Ishikawa (cell line): ENCODE data around the gene ASF1A.

Experiments used
- CEBPB ChIP-seq: IDR thresholded peaks from 2 replicates; pipeline ENCODE4 v1.6.1; 2012
- CREB1 ChIP-seq: IDR thresholded peaks from 2 replicates; pipeline ENCODE4 v1.6.1; 2012; ENCODE audit warnings: low read depth
- EGR1 ChIP-seq: IDR thresholded peaks from 2 replicates; pipeline ENCODE4 v1.6.1; 2012
- EP300 ChIP-seq: IDR thresholded peaks from 2 replicates; pipeline ENCODE4 v1.6.1; 2012; ENCODE audit warnings: borderline replicate concordance
- FOXM1 ChIP-seq: IDR thresholded peaks from 2 replicates; pipeline ENCODE4 v1.6.1; 2012; ENCODE audit warnings: low read depth, borderline replicate concordance
- MAX ChIP-seq: IDR thresholded peaks from 2 replicates; pipeline ENCODE4 v1.6.1; 2012
- RAD21 ChIP-seq: IDR thresholded peaks from 2 replicates; pipeline ENCODE4 v1.6.1; 2012; ENCODE audit warnings: low read depth
- REST ChIP-seq: IDR thresholded peaks from 2 replicates; pipeline ENCODE4 v1.6.1; 2012; ENCODE audit warnings: low read depth, mild to moderate bottlenecking
- TAF1 ChIP-seq: IDR thresholded peaks from 2 replicates; pipeline ENCODE4 v1.6.1; 2012; ENCODE audit warnings: low read depth, mild to moderate bottlenecking
- TCF12 ChIP-seq: IDR thresholded peaks from 2 replicates; pipeline ENCODE4 v1.6.1; 2012; ENCODE audit warnings: low read depth
- TEAD4 ChIP-seq: IDR thresholded peaks from 2 replicates; pipeline ENCODE4 v1.6.1; 2012
- YY1 ChIP-seq: IDR thresholded peaks from 2 replicates; pipeline ENCODE4 v1.6.1; 2012; ENCODE audit warnings: low read depth
- TF ChIP-seq, protein P1 (sequence below): IDR thresholded peaks from 2 replicates; pipeline ENCODE4 v1.6.1; 2012

DNA sequence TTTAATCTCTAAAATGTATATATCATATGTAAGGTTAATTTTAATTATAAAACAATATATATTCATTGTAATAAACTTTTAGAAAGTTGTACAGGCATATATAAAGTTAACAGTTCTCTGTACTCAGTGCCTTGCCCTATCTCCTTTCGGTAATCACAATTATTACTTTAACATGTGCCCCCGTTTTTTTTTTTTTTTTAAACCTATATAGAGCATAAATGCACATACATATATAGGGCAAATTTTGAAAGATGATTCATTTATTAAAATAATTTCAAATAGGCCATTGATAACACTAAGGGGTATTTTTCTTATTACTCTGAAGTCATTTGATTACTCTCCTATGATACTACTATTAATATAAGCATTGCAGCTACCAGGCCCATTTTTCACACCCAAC is 1.9 kb downstream of the ASF1A start:
- TF ChIP-seq TCF12 (no peak), EGR1 (no peak), RAD21 (no peak), EP300 (no peak), REST (no peak), TEAD4 (no peak), CEBPB (no peak), TAF1 (no peak), MAX (no peak), FOXM1 (no peak), YY1 (no peak), CREB1 (no peak)
- TF ChIP-seq, protein P1, sequence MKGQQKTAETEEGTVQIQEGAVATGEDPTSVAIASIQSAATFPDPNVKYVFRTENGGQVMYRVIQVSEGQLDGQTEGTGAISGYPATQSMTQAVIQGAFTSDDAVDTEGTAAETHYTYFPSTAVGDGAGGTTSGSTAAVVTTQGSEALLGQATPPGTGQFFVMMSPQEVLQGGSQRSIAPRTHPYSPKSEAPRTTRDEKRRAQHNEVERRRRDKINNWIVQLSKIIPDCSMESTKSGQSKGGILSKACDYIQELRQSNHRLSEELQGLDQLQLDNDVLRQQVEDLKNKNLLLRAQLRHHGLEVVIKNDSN = no peak
